LoVo (cell line): ENCODE measurements around the gene CALHM3.
"Not testable (repeated sequence)": the region's sequence is repeated elsewhere in the genome, so short reads cannot be mapped to it uniquely, and the experiment has no call there.

ENCODE experiments used
- DNase-seq: peaks from one replicate; pipeline ENCODE4 v3.0.0-alpha.2; 2016; ENCODE audit warnings: low spot score

CALHM3 gene

GRCh38 chr10:103479135-103479534 is at the start of gene CALHM3:
Gene CALHM3 (minus strand): TSS chr10:103479240. CDS start chr10:103479032, 208 bp downstream.
- peak; percentile 83 for DNase-seq

DNA sequence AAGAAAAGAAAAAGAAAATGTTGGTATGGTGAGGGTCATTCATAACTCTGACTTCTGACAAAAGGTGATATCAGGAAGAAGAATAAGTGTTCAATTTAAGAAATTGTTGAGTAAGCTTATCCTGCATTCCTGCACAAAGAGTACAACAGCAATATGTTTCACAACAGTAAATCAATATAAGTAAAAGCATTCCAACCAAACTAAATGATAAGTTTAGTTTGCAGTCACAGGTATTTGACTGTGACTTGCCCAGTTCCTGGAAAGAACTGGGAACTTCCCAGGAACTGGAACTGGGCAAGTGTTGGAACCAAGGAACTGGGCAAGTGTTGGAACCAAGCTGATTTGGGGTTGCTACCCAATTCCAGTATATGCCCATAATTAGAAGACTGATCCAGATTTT is 49.5 kb upstream of the CALHM3 start:
- no peak for DNase-seq

DNA sequence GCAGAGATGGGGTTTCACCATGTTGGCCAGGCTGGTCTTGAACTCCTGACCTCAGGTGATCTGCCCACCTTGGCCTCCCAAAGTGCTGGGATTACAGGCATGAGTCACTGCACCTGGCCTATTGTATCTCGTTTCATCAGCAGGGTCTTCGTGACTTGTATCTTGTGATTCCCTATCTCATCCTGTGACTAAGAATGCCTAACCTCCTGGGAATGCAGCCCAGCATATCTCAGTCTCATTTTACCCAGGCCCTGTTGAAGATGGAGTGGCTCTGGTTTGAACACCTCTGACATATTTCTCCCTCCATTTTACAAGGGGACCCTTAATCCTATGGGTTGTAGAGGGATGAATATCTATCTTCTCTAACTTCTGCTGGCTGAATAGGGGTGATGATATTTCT is 48.4 kb upstream of the CALHM3 start:
- DNase-seq = peak; percentile 51

- DNase-seq = no peak
Measured at GRCh38 chr10:103525901-103526300, 46.9 kb upstream of the CALHM3 start.

DNA sequence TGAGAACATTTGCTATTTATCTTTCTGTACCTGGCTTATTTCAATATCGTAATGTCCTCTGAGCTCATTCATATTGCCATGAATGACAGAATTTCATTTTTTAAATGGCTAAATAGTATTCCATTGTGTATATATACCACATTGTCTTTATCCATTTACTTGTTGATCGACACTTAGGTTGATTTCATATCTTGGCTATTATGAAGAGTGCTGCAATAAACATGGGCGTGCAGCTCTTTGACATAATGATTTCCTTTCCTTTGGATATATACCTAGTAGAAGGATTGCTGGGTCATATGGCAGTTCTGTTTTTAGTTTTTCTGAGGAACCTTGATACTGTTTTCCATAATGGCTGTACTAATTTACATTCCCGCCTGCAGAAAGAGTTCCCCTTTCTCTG is 44.6 kb upstream of the CALHM3 start:
- DNase-seq = no peak

DNA sequence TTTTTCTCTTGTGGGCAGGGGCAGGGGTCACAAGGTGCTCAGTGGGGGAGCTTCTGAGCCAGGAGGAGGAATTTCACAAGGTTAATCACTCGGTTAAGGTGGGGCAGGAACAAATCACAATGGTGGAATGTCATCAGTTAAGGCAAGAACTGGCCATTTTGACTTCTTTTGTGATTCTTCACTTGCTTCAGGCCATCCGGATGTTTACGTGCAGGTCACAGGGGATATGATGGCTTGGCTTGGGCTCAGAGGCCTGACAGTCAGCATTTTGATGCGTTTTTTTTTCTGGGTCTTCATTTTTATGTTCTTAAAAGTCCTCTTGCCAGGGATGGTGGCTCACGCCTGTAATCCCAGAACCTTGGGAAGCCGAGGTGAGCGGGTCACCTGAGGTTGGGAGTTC is 43.0 kb upstream of the CALHM3 start:
- DNase-seq = peak; percentile 20

DNA sequence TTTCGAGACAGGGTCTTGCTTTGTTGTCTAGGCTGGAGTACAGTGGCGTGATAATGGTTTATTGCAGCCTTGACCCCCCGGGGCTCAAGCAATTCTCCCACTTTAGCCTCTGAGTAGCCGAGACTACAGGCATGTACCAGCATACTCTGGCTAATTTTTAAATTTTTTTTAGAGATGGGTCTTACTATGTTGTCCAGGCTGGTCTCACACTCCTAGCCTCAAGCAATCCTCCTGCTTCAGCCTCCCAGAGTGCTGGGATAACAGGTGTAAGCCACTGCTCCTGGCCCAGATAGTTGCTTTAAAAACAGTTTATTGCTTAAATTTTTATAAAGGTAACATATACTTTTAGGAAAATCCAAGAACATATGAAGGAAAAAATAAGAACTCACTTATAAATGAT is 40.8 kb upstream of the CALHM3 start:
- DNase-seq = no peak

DNA sequence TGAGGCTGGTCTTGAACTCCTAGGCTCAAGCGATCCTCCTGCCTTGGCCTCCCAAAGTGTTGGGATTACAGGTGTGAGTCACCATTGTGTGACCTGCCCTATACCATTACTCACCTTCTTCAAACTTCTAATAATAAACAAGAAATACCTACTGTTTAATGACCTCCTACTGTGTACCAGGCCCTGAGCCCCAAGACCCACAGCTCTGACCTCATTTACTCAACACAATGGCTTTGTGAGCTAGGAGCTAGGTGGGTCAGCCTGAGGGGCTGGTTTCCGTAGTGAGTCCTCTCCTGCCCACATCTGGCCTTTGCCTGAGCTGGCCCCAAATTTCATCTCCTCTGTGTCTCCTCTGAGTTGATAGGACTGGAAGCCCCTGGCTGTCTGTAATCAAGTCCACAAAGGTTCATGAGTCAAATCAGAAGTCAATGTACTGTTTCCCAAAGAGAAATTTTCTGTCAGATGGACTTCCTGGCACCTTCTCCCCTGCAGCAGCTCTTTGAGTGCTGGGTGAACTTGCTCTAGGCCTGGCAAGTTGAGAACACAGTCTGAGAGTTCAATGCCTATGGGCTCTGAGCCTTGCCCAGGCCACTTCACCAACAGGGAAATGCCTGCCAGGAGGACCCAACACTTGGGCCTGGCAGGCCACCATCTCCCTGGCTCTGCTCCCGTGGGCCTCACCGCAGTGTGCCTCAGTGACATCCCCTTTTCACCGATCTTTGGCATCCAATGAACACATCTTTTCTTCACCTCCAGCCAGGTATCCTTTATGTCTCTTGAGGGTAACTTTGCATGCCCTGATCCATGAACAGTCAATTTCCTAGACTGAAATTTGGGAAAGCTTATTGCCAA is 38.4 kb upstream of the CALHM3 start:
- no peak for DNase-seq

DNA sequence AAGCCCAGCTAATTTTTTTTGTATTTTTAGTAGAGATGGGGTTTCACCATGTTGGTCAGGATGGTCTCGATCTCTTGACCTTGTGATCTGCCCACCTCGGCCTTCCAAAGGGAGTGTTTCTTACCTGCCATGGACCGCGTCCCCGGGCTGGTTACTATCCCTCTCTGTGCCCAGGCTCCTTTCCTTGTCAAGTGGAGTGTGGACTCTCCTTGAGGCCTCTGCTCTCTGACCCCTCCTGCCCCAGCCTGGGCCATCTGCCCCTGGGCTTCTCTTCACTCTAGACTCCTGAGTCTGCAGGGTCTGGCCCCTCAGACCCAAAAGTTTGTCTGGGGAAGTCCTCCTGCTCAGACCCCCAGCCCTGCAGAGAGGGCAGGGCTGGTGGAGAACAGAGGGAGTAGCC is 35.2 kb upstream of the CALHM3 start:
- DNase-seq = no peak

DNA sequence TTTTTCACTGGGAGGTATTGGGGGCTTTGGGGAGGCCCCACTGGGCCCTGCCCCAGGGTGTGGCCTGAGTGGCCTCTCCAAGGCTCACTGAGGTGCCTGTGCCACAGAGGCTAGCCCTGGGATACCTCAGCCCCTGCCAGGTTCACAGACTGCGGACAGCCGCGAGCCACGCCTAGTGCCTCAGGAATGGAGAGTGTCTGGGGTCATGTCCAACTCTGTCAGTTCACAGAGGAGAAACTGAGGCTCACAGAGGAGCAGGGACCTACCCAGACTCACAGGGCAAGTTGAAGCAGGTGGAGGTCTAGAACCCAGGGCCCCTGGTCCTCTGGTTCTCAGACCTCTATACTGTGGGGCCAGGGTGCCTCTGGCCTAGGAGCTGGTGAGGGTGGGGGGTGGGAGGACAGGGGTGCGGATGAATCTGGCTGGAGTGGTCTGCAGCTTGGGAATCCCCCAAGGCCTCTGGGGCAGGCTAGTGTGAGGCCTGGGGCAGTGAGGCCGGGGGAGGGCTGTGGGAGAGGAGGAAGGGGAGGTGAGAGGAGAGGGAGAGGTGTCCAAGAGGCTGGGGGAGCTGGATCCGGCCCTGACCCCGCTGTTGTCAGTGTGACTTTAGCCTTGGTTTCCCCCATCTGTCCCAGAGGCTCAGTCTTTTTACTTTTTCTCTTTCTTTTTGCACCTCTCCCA is 34.5 kb upstream of the CALHM3 start:
- DNase-seq = no peak

DNA sequence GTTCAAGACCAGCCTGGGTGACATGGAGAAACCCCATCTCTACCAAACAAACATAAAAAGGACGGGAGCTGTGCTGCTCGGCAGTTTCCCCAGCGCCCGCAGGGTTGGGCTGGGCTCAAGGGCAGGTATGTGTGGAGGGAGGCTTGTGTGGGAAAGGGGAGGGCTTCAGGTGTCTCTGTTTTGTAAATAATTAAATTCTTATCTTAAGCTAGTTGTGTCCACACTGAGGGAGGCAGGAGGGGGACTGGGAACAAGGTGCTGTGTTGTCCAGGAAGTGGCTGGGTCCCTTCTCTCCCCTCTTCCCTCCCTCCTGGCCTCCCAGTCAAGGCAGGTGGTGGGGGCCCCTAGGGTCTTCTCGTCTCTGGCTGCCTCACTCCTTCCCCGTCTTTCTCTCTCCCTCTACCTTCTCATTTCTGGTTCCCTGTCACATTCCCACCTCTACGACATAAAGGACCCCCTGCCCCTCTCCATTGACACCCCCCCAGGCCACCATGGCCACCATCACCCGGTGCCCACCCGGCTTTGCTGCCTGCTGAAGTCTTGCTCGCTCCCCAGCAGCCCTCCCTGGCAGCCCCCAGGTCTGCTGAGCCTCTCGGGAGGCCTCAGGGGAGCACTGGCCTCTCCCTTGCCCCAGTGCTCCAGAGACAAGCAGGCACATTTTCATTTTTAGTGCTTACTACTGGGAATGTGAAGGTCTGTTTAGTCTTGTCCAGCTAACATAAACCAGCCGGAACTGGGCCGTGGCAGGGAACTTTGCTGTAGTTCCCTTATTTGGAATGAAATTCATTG is 33.7 kb upstream of the CALHM3 start:
- DNase-seq = peak; percentile 58

GRCh38 chr10:103512166-103512565 is 33.1 kb upstream of the CALHM3 start:
- DNase-seq = no peak

DNA sequence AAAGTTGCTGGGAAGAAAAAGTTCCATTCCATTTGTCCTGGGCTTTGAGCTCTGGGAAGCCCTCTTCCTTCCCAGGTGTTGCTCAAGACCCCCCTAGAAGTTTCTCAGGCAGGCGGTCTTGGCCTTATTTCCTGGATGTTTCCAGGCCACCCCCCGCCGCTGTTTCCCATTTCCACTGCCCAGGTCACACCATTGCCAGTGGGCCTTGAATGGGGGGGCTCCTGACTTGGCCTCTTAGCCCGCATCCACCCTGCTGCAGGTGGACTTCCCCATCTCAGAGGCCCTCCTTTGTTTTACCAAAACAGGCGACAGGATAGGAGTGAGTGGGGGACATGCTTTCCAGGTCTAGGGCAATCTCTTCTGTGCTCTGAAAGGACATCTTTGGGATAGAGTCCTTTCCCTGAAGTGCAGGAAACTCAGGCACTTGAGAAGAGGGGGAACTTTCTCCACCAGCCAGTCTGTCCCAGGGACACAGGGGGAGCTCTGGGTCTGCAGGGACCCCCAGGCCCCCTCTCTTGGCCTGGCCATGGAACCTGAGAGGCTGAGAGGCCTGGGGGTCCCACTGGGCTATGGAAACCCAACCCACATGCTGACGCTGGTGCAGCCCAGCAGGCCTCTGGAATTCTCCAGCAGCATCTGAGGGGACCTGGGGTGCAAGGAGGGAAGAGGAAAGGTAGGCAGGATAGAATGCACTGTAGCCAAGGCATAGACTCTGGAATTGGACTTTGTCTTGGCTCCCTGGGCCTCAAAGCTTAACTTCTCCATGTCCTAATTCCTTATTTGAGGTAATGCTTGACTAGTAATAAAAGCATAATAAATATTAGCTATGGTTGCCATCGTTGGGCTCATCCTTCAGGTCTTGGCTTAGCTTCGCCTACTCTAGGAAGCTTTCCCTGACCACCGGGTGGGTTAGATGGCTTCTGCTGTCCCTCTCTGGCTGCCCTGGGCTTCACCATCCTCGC is 32.0 kb upstream of the CALHM3 start:
- DNase-seq = no peak

DNA sequence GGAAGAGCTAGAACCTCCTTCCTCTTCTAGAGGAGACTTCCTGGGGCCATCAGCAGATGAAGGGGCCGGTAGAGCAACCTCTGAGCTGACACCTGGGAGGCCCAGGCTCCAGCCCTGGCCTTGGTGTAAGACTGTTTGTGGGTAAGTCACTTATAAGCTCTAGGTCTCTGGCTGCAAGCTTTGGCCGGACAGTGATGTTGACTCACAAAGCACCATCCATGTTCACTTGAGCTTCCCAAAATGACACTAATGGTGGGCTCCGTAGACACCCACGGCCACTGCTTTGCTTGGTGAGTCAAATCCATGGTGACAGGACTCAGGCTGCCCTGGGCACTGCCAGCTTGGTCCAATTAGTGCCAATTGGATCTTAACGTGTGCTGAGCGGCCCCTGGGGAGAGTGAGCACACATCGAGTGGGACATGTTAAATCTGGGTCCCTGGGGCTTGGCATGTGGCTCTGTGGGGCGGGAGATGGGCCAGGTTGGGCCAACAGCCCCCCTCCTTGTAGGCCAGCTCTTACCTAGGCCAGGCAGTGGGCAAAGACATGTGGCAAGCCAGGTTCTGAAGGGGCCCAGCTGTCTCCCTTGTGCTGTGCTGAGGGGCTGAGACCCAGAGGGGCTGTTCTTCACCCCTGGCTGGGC is 31.1 kb upstream of the CALHM3 start:
- DNase-seq = no peak

DNA sequence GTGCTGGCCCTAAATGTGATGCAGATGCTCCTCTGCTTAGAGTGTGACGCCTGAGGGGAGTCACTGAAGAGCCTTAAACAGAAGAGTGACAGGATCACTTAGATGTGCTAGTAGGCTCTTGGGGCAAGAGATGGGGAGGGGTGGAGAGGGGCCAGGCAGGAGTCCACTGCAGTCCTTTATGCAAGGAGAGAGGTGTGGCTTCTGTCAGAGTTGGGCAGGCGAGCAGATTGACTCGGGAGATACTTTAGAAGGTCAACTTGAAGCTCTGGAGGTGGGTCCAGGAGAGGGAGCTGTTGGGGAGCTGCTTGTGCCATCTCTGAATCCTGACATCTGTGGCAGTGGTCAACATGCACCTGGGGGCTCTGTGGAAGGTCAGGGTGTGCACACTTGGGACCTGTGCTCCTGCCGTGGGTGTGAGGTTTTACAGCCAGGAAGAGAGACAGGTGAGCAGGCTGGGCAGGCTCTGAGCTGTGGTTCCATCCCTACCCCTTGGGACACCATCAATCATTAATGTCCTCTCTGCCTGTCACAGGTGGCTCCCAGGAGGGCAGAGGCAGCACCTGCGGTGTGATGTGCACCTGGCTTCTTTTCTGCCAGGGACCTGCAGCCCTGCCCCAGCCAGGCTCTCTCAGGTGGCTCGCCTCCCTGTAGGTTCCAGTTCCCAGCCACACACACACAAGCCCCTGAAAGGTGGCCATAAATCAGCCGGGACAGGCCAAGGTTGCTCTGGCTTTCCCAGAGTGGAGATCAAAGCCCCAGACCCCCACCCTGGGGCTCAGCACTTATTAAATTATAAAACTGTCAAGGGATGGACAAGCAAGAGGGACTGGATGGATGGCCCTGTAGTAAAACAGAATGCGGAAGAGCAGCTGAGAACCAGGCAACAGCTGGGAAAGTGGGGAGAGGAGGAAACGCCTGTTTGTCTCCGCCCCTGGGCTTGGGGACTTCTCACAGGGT is 28.5 kb upstream of the CALHM3 start:
- DNase-seq = no peak

GRCh38 chr10:103506061-103506460 is 27.0 kb upstream of the CALHM3 start:
- DNase-seq = no peak

GRCh38 chr10:103504181-103504783 is 25.2 kb upstream of the CALHM3 start:
- peak; percentile 78 for DNase-seq

DNA sequence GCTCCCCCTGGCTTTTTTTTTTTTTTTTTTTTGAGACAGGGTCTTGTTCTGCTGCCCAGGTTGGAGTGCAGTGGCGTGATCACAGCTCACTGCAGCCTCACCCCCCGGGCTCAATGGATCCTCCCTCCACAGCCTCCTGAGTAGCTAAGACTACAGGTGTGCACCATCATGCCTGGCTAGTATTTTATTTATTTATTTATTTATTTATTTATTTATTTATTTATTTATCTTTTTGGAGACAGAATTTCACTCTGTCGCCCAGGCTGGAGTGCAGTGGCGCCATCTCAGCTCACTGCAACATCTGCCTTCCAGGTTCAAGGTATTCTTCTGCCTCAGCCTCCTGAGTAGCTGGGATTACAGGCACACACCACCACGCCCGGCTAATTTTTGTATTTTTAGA is 24.7 kb upstream of the CALHM3 start:
- not testable (repeated sequence) for DNase-seq
